Panc1 (cell line): ENCODE measurements around the gene LIPC. TPM values are rescaled to one million over a fixed set of nuclear protein-coding genes. Genes with fewer than 3 reads are reported as not detected.

Experiments
- ATAC-seq: fragments of 200-7000 bp; cut with Tn5 transposase; 2 replicates; pipeline ENCODE4 v1.9.1; 2020; ENCODE audit warnings: mild to moderate bottlenecking, moderate library complexity
- BruUV-seq: library from RNA; stranded (reverse); fragments of 400-500 nt; replicated peaks from 2 replicates; lab custom pipeline; 2021; lab: Mats Ljungman, UMichigan
- CTCF ChIA-PET: fragments of 300-600 bp; sonication (Branson Sonifier 250); formaldehyde crosslinking; loops from one replicate; lab custom pipeline; 2022; ENCODE audit warnings: antibody characterized with exemption; lab: Charles Lee
- POLR2A ChIA-PET: fragments of 300-600 bp; sonication (Branson Sonifier 250); formaldehyde crosslinking; loops from one replicate; lab custom pipeline; 2022; ENCODE audit warnings: antibody characterized with exemption; lab: Charles Lee
- DNase-seq: peaks from one replicate; pipeline ENCODE4 v3.0.0-alpha.2; 2010; ENCODE audit warnings: low read depth, low spot score
- H3K27ac ChIP-seq: 2 replicates; pipeline ENCODE4 v1.5.1; 2011; ENCODE audit warnings: mild to moderate bottlenecking, low read length, inconsistent platforms
- H3K27me3 ChIP-seq: fragments of 200-500 bp; sonication (Bioruptor generic); 2 replicates; pipeline ENCODE4 v1.6.0; 2014; ENCODE audit warnings: low read length, inconsistent platforms; ENCODE audit not compliant: control insufficient read depth, insufficient read depth
- H3K36me3 ChIP-seq: fragments of 200-500 bp; sonication (Bioruptor generic); 2 replicates; pipeline ENCODE4 v1.5.1; 2014; ENCODE audit warnings: inconsistent platforms, mild to moderate bottlenecking, low read length, moderate library complexity; ENCODE audit not compliant: control insufficient read depth, insufficient read depth
- H3K4me1 ChIP-seq: 2 replicates; pipeline ENCODE4 v1.5.1; 2011; ENCODE audit warnings: inconsistent platforms, mild to moderate bottlenecking, low read length, moderate library complexity; ENCODE audit not compliant: control insufficient read depth, insufficient read depth
- H3K4me3 ChIP-seq, 2 experiments: 2 replicates each; pipeline ENCODE4 v1.5.1; 2011 to 2012; ENCODE audit warnings: low read depth in 2 of 2, low read length in 2 of 2, mild to moderate bottlenecking in 2 of 2, inconsistent platforms in 1 of 2, moderate library complexity in 1 of 2
- H3K9me3 ChIP-seq: fragments of 200-500 bp; sonication (Bioruptor generic); 2 replicates; pipeline ENCODE4 v1.5.1; 2014; ENCODE audit warnings: low read depth, mild to moderate bottlenecking, inconsistent platforms, low read length, moderate library complexity; ENCODE audit not compliant: control insufficient read depth, insufficient read depth
- POLR2AphosphoS5 ChIP-seq: IDR thresholded peaks from 2 replicates; pipeline ENCODE4 v1.6.1; 2012; ENCODE audit warnings: mild to moderate bottlenecking, low read depth, low read length, moderate library complexity
- SIN3A ChIP-seq: IDR thresholded peaks from 2 replicates; pipeline ENCODE4 v1.6.1; 2012; ENCODE audit warnings: low read depth, mild to moderate bottlenecking, low read length, moderate library complexity, borderline replicate concordance; ENCODE audit not compliant: insufficient read depth
- TCF7L2 ChIP-seq: IDR thresholded peaks from 2 replicates; pipeline ENCODE4 v1.6.1; 2011; ENCODE audit warnings: mild to moderate bottlenecking, low read depth, low read length, inconsistent platforms
- in situ Hi-C: cut with HindIII; loops from 2 replicates; pipeline ENCODE4 v1.10.0; 2016; ENCODE audit warnings: low sequenced_read_pairs, low pct_unique_long_range_greater_than_20kb
- intact Hi-C: fragments of 100-400 bp; cut with micrococcal nuclease; formaldehyde crosslinking; loops from one replicate; pipeline ENCODE4 v1.10.0; 2022; ENCODE audit not compliant: unreplicated experiment
- total RNA-seq: library from RNA; stranded (reverse); gene quantifications from one replicate; pipeline ENCODE4 v1.2.1, GENCODE V29; 2021; ENCODE audit not compliant: unreplicated experiment
- TF ChIP-seq, protein P1 (sequence below), 2 experiments: IDR thresholded peaks; 2 replicates each; pipeline ENCODE4 v1.6.1; 2011 to 2012; ENCODE audit warnings: low read depth in 2 of 2, control low read depth in 1 of 2, low read length in 1 of 2, mild to moderate bottlenecking in 1 of 2, moderate library complexity in 1 of 2; ENCODE audit not compliant: insufficient read depth in 1 of 2
- TF ChIP-seq, protein P2 (sequence below): fragments of 450-650 bp; IDR thresholded peaks from 2 replicates; pipeline ENCODE4 v1.5.1; 2017; ENCODE audit warnings: mild to moderate bottlenecking

The LIPC gene
- total RNA-seq, 1 experiment from 2014 or later = not detected

GRCh38 chr15:58518626-58519025 lies 86.8 kb downstream of the LIPC start:
- TF ChIP-seq, protein P1, sequence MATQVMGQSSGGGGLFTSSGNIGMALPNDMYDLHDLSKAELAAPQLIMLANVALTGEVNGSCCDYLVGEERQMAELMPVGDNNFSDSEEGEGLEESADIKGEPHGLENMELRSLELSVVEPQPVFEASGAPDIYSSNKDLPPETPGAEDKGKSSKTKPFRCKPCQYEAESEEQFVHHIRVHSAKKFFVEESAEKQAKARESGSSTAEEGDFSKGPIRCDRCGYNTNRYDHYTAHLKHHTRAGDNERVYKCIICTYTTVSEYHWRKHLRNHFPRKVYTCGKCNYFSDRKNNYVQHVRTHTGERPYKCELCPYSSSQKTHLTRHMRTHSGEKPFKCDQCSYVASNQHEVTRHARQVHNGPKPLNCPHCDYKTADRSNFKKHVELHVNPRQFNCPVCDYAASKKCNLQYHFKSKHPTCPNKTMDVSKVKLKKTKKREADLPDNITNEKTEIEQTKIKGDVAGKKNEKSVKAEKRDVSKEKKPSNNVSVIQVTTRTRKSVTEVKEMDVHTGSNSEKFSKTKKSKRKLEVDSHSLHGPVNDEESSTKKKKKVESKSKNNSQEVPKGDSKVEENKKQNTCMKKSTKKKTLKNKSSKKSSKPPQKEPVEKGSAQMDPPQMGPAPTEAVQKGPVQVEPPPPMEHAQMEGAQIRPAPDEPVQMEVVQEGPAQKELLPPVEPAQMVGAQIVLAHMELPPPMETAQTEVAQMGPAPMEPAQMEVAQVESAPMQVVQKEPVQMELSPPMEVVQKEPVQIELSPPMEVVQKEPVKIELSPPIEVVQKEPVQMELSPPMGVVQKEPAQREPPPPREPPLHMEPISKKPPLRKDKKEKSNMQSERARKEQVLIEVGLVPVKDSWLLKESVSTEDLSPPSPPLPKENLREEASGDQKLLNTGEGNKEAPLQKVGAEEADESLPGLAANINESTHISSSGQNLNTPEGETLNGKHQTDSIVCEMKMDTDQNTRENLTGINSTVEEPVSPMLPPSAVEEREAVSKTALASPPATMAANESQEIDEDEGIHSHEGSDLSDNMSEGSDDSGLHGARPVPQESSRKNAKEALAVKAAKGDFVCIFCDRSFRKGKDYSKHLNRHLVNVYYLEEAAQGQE (IDR thresholded peaks at IDR 0.05; ENCODE audit: insufficient read depth in 1 of 2, low read depth in 2 of 2, low read length in 1 of 2) = no peak
- TF ChIP-seq, protein P2, sequence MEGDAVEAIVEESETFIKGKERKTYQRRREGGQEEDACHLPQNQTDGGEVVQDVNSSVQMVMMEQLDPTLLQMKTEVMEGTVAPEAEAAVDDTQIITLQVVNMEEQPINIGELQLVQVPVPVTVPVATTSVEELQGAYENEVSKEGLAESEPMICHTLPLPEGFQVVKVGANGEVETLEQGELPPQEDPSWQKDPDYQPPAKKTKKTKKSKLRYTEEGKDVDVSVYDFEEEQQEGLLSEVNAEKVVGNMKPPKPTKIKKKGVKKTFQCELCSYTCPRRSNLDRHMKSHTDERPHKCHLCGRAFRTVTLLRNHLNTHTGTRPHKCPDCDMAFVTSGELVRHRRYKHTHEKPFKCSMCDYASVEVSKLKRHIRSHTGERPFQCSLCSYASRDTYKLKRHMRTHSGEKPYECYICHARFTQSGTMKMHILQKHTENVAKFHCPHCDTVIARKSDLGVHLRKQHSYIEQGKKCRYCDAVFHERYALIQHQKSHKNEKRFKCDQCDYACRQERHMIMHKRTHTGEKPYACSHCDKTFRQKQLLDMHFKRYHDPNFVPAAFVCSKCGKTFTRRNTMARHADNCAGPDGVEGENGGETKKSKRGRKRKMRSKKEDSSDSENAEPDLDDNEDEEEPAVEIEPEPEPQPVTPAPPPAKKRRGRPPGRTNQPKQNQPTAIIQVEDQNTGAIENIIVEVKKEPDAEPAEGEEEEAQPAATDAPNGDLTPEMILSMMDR = no peak
- TF ChIP-seq SIN3A (no peak), TCF7L2 (no peak), POLR2AphosphoS5 (no peak)
- Histone ChIP-seq H3K4me1 (peaks cover 4% of the 10 kb centered on the region; the same call in 1 of the 2 replicates), H3K27me3 (no peaks in the 10 kb centered on the region), H3K9me3 (no peaks in the 10 kb centered on the region), H3K4me3 (no peak overlapping the region), H3K36me3 (no peaks in the 10 kb centered on the region), H3K27ac (no peak overlapping the region)
- ATAC-seq = no peak
- intact Hi-C loops = no loop called here
- no TSS peak for BruUV-seq
- ChIA-PET POLR2A (no interaction called here), CTCF (no interaction called here)
- DNase-seq = no peak
- in situ Hi-C loops = no loop called here

DNA sequence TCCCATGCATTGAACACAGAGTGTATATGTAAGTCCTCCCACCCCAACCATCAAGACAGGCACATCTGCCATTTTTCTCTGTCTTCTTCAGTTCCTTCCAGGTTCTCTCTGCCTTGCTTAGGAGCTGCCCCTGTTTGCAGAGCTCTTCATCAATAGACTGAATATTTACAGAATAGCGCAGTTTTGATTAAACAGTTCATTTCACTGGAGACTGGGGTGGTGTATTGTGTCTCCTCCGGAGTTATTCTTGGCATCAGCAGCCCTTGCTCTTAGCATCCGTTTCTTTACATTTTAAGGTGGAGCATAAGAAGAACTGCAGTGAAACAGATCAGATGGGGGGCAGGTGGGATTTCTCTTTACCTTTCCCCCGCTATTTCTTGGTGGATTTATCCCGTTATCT lies 87.7 kb downstream of the LIPC start:
- TF ChIP-seq TCF7L2 (no peak), POLR2AphosphoS5 (no peak), SIN3A (no peak)
- TF ChIP-seq, protein P2 = no peak
- TF ChIP-seq, protein P1 (IDR thresholded peaks at IDR 0.05; ENCODE audit: insufficient read depth in 1 of 2, low read depth in 2 of 2, low read length in 1 of 2) = no peak
- no TSS peak for BruUV-seq
- Histone ChIP-seq H3K36me3 (no peaks in the 10 kb centered on the region), H3K4me3 (no peak overlapping the region), H3K4me1 (peaks cover 4% of the 10 kb centered on the region; the same call in 1 of the 2 replicates), H3K9me3 (no peaks in the 10 kb centered on the region), H3K27ac (no peak overlapping the region), H3K27me3 (no peaks in the 10 kb centered on the region; the same call in 1 of the 2 replicates)
- no peak for ATAC-seq
- no peak for DNase-seq
- in situ Hi-C loops = no loop called here
- POLR2A ChIA-PET = no interaction called here
- CTCF ChIA-PET = no interaction called here
- intact Hi-C loops = no loop called here
